ENCODE data around the gene SLC6A2.
"Not testable (repeated sequence)": the region's sequence is repeated elsewhere in the genome, so short reads cannot be mapped to it uniquely, and the experiment has no call there.

SLC6A2 gene

GRCh38 chr16:55655897-55656681 lies at the start of gene SLC6A2:
TSS of gene SLC6A2 (plus strand) at chr16:55655988. CDS start at chr16:55656695, 707 bp downstream.
- no peak for FAIRE-seq
- no peak for DNase-seq (ENCODE audit: insufficient read length, low spot score)

DNA sequence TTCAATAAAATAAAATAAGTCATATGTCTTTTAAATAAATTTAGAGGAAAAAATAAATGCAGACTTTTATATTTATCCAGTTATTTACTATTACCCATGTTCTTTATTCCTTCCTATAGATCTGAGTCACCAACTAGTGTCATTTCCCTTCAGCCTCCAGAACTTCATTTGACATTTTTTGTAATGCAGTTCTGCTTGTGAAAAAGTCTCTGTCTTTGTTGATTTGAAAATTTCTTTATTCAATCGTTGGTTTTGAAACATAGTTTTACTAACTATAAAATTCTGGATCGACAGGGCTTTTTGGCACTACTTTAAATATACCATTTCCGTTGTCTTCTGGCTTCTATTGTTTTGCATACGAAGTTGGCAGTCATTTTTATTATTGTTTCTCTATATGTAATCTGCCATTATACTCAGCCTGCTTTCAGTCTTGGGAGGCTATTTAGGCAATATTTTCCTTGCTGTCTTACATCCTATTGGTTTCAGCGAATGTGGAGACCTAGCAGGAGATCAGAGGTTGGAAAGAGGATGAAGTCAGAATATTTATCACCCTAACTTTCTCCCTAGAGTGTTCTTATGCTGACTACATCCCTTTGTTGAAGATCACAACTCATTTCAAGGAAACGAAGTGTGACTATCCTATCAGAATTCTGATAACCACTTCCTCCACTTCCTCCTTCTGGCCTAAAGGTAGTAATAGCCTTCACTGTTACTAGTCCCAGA lies 42.0 kb upstream of the SLC6A2 start:
- no peak for FAIRE-seq
- no peak for DNase-seq (ENCODE audit: insufficient read length, low spot score)

- DNase-seq (ENCODE audit: insufficient read length, low spot score), result no peak
- FAIRE-seq, result no peak
These were observed 40.7 kb upstream of the SLC6A2 start for GRCh38 chr16:55615071-55615470.

DNA sequence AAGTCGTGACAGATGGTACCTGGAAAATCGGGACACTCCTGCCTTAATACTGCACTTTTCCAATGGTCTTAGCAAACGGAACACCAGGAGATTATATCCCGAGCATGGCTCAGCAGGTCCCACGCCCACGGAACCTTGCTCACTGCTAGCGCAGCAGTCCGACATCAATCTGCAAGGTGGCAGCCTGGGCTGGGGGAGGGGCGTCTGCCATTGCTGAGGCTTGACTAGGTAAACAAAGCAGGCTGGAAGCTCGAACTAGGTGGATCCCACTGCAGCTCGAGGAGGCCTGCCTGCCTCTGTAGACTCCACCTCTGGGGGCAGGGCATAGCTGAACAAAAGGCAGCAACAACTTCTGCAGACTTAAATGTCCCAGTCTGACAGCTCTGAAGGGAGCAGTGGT lies 40.1 kb upstream of the SLC6A2 start:
- FAIRE-seq, result not testable (repeated sequence)

GRCh38 chr16:55621771-55622170 lies 34.0 kb upstream of the SLC6A2 start:
- FAIRE-seq (no peak), DNase-seq (ENCODE audit: insufficient read length, low spot score) (no peak)

More for the DNA sequence above, 40.1 kb upstream of the SLC6A2 start:
- DNase-seq (ENCODE audit: insufficient read length, low spot score), result not testable (repeated sequence)

DNA sequence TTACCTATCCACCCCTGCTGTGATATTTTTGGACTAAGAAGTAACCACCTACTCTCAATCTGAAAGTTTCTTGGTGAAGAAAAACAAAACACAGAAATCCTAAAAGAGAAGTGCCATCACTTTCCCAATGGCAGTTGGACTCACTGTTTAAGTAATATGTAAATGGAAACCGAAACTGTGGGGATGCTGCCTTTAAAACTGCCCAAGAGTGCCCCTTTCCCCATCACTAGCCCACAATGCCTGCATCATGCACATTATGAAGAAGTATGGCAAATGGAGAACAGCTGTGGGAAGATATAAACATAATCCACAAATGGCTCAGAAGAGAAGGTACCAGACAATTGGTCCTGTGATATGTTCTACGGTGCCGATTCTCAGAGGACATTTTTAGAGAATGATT lies 33.5 kb upstream of the SLC6A2 start:
- no peak for DNase-seq (ENCODE audit: insufficient read length, low spot score)
- no peak for FAIRE-seq

- FAIRE-seq (no peak), DNase-seq (ENCODE audit: insufficient read length, low spot score) (no peak)
These were observed 32.7 kb upstream of the SLC6A2 start for GRCh38 chr16:55622930-55623561.

- DNase-seq (ENCODE audit: insufficient read length, low spot score), result no peak
- FAIRE-seq, result no peak
These were observed 32.1 kb upstream of the SLC6A2 start for GRCh38 chr16:55623640-55624039.

- no peak for FAIRE-seq
- no peak for DNase-seq (ENCODE audit: insufficient read length, low spot score)
These were observed 31.1 kb upstream of the SLC6A2 start for GRCh38 chr16:55624696-55625095.

- FAIRE-seq (no peak), DNase-seq (ENCODE audit: insufficient read length, low spot score) (no peak)
These were observed 29.9 kb upstream of the SLC6A2 start for GRCh38 chr16:55625843-55626242.

DNA sequence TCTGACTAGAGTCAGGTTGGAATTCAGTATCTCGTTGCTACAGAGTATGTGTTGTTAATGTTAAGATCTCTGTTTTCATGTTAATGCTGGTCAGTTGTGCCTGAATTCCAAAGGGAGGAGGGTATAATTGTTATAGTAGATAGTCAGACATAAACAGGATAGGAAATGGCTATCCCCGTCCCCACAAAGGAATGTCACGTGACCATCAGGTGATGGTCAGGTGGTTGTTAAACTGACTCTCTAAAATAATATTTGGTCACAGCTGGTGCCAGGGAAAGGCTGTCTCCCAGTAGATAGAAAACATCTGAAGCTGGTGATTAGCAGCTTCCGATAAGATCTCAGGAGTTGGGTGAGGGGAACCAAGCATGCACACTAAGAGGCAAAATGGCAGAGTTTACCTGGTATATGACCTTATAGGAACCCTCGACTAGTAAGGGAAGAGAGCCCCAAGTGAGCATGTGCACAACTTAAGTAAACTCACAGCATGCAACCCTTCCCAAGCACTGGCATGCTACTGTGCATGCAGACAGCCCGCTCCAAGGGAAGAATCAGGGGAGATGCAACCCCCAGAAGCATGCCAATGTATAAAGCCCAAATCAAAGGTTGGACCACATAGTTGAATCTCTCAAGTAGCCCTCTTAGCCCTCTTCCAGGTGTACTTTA lies 27.4 kb upstream of the SLC6A2 start:
- no peak for DNase-seq (ENCODE audit: insufficient read length, low spot score)
- no peak for FAIRE-seq

DNA sequence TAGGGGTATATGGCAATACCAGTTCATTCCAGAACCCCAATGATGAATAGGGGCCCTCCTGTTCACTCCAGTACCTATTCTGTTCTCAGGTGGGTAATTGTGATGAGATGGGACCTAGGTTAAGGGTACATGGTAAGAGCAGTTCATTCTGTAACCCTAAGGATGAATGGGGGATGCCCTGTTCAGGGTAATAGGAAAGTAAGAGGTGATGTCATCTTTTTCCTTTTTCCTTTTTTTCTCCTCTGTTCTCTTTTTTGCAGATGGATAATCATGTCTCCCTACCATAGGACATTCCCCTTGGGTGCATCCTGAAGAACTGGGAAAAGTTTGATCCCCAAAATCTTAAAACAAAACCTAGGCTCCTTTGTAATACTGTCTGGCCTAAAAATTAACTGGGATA lies 25.0 kb upstream of the SLC6A2 start:
- FAIRE-seq, result no peak
- no peak for DNase-seq (ENCODE audit: insufficient read length, low spot score)

- FAIRE-seq (no peak), DNase-seq (ENCODE audit: insufficient read length, low spot score) (no peak)
These were observed 23.5 kb upstream of the SLC6A2 start for GRCh38 chr16:55632259-55632658.

- DNase-seq (ENCODE audit: insufficient read length, low spot score) (no peak), FAIRE-seq (no peak)
These were observed 21.6 kb upstream of the SLC6A2 start for GRCh38 chr16:55634193-55634592.

DNA sequence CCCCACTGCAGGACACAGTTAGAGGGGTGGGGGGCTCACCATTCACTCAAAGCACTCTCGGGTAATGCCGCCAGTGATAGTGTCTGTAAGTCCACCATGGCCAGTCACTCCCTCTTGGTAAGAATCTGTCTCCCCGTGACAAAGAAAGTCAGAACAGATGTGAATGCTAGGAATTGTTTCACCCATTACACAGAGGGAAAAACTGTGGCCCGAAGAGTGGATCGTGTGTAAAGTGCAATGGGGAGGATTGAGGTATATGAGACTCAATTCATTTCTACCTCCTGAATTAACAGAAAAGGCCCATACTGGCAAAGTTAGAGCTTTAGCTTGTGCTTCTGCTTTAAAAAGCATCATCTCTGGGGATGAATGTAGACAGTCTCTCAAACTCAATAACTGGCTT lies 17.5 kb upstream of the SLC6A2 start:
- FAIRE-seq (no peak), DNase-seq (ENCODE audit: insufficient read length, low spot score) (no peak)

- no peak for FAIRE-seq
These were observed 15.0 kb upstream of the SLC6A2 start for GRCh38 chr16:55640701-55641327.

DNA sequence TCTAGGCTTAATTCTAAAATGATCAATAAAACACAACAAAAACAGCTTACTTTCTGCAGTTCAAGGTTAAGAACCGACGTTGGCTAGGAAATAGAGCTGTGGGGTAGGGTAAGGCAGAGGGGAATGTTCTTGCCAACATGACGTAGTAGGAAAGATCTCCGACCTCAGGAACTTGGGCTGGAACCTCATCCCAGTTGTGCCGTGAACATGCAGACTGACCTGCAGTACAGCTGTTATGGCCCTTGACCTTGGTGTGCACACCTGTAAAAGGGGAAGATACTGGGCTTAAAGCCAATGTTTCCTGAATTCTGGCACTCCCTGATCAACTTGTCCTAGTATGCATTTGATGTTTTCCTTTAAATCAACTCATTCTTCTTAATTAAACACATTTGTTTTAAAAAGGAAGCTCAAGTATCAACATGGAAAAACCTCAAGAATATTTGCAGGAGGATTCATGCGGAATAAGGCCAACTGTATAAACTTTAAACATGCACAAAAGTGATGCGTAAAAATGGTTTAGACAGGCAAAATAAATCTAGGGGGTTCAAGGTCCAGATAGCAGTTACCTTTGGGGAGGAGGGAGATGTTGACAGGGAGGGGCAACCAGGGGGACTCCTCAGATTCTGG lies 14.2 kb upstream of the SLC6A2 start:
- no peak for FAIRE-seq

More at GRCh38 chr16:55640701-55641327, 15.0 kb upstream of the SLC6A2 start:
- DNase-seq (ENCODE audit: insufficient read length, low spot score), result no peak

GRCh38 chr16:55642611-55643010 lies 13.2 kb upstream of the SLC6A2 start:
- FAIRE-seq, result no peak
- no peak for DNase-seq (ENCODE audit: insufficient read length, low spot score)

More for the DNA sequence above, 14.2 kb upstream of the SLC6A2 start:
- no peak for DNase-seq (ENCODE audit: insufficient read length, low spot score)

DNA sequence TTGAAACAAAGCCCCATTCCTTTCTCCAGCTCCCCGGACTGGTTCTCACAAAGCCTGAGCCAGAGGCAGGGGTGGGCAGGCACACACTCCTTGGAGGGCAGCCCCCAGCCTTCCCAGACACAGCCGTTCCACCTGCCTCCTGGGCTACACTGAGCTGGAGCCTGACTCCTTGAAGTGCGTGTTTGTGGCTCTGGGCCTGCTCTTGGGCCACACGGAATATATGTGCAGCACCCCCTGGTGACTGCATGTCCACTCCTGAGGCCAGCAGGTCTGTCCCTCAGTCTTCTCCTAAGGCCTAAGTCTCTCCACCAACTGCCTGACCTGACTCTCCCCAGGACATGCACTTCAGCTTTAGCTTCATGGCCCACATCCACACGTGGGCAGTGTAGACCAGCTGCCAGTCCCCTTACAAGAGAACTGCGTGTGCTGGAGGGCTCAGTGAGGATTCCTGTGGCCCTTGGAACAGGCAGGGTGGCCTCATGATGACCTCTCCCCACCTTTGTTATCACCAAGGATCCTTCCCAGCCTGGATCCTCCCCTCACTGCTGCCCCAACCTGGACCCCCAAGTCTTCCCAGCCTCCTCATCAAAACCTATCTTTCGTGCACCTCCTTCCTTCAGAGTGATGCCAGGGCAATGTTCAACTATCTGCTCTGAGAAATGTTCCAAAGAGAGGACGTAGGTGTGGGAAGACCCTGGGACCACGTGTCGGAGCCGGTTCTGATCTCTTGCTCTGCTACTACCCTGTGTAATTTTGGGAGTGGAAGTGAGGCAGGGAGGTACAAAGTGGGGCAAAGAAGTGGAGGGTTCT lies 12.4 kb upstream of the SLC6A2 start:
- no peak for FAIRE-seq
- DNase-seq (ENCODE audit: insufficient read length, low spot score), result no peak
